ENCODE data around the gene GATA2.

- TF ChIP-seq CTCF (IDR thresholded peaks at IDR 0.05) (no peak), EZH2 (IDR thresholded peaks at IDR 0.05; ENCODE audit: borderline replicate concordance, insufficient read depth, low read depth, low read length, poor library complexity, severe bottlenecking) (no peak)
Measured at GRCh38 chr3:128480717-128481437, 12.1 kb downstream of the GATA2 start.

Measured in B cell (primary cell).